ENCODE results near the gene CBY3. TPM values are rescaled to one million over a fixed set of nuclear protein-coding genes. Genes with fewer than 3 reads are reported as not detected.
"Not testable (repeated sequence)": the region's sequence is repeated elsewhere in the genome, so short reads cannot be mapped to it uniquely, and the experiment has no call there.

Gene CBY3
- total RNA-seq, 1 donor from 2014 or later = not detected

DNA sequence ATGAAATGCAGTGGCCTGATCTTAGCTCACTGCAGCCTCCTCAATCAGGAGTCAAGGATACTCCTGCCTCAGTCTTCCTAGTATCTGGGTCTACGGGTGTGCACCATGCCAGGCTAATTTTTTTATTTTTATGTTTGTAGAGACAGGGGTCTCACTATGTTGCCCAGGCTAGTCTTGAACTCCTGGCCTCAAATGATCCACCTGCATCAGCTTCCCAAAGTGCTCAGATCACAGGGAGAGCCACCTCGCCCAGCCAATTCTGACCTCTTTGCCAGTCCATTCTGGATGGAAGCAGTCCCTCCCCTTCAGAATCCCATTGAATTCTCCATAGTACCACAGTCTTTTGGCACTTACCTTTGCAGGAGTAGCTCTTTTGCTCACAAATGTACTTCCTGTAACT, 16.3 kb upstream of the CBY3 start:
- no peaks in the 10 kb centered on the region for H3K36me3 ChIP-seq
- H3K9me3 Mint-ChIP-seq = no peaks in the 10 kb centered on the region
- no peaks in the 10 kb centered on the region for H3K9me3 ChIP-seq (ENCODE audit: low read depth)
- H3K4me3 ChIP-seq = no peak overlapping the region
- no peak overlapping the region for H2AFZ ChIP-seq (replicated peaks)
- TF ChIP-seq EZH2phosphoT487 (IDR thresholded peaks at IDR 0.05) = no peak
- no peak for TF ChIP-seq EZH2 (IDR thresholded peaks at IDR 0.05)
- TF ChIP-seq, protein P1, sequence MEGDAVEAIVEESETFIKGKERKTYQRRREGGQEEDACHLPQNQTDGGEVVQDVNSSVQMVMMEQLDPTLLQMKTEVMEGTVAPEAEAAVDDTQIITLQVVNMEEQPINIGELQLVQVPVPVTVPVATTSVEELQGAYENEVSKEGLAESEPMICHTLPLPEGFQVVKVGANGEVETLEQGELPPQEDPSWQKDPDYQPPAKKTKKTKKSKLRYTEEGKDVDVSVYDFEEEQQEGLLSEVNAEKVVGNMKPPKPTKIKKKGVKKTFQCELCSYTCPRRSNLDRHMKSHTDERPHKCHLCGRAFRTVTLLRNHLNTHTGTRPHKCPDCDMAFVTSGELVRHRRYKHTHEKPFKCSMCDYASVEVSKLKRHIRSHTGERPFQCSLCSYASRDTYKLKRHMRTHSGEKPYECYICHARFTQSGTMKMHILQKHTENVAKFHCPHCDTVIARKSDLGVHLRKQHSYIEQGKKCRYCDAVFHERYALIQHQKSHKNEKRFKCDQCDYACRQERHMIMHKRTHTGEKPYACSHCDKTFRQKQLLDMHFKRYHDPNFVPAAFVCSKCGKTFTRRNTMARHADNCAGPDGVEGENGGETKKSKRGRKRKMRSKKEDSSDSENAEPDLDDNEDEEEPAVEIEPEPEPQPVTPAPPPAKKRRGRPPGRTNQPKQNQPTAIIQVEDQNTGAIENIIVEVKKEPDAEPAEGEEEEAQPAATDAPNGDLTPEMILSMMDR (IDR thresholded peaks at IDR 0.05) = no peak
- H3K27me3 Mint-ChIP-seq (ENCODE audit: insufficient read depth, low read depth) = peaks cover 6% of the 10 kb centered on the region
- H4K20me1 ChIP-seq (ENCODE audit: low read depth) = peaks cover 15% of the 10 kb centered on the region
- H3K4me3 Mint-ChIP-seq = peak overlapping the region; percentile 98
- H3K4me1 ChIP-seq = no peaks in the 10 kb centered on the region
- H3K36me3 Mint-ChIP-seq = peaks cover 12% of the 10 kb centered on the region
- H3K9ac ChIP-seq = no peak overlapping the region
- DNase-seq (ENCODE audit: low spot score) = no peak
- peaks cover 24% of the 10 kb centered on the region for H3K4me1 Mint-ChIP-seq
- H3K79me2 ChIP-seq (ENCODE audit: low read depth) = peaks cover 33% of the 10 kb centered on the region
- no peak overlapping the region for H3K27ac ChIP-seq
- no peak overlapping the region for H3K4me2 ChIP-seq
- H3K27me3 ChIP-seq = no peaks in the 10 kb centered on the region
- peaks cover 13% of the 10 kb centered on the region for H3F3A ChIP-seq (ENCODE audit: low read depth)
- no peak overlapping the region for H3K27ac Mint-ChIP-seq

DNA sequence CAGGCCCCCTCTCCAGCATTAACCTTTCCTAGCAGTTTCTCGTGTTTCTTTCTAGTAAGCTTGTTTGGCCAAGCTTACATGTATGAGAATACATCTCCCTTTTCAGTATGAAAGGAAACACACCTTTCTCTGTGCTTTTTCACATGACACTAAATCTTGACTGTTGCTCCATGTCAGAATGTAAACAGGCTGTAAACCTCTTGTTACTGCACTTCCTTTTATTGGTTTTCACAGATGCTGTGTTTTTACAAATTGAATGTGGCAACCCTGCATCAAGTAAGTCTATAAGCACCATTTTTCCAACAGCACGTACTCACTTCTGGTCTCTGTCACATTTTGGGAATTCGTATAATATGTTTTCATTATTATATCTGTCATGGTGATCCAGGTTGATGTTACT, 15.8 kb upstream of the CBY3 start:
- no peaks in the 10 kb centered on the region for H3K9me3 Mint-ChIP-seq
- no peak overlapping the region for H3K4me3 Mint-ChIP-seq
- H4K20me1 ChIP-seq (ENCODE audit: low read depth) = peaks cover 15% of the 10 kb centered on the region
- DNase-seq (ENCODE audit: low spot score) = no peak
- TF ChIP-seq, protein P1 (IDR thresholded peaks at IDR 0.05) = no peak
- TF ChIP-seq EZH2 (IDR thresholded peaks at IDR 0.05) (no peak), EZH2phosphoT487 (IDR thresholded peaks at IDR 0.05) (no peak)
- H3K27ac ChIP-seq = no peak overlapping the region
- no peak overlapping the region for H3K27ac Mint-ChIP-seq
- H3K4me2 ChIP-seq = no peak overlapping the region
- H3K36me3 ChIP-seq = no peaks in the 10 kb centered on the region
- H3K27me3 Mint-ChIP-seq (ENCODE audit: insufficient read depth, low read depth) = peaks cover 6% of the 10 kb centered on the region
- no peaks in the 10 kb centered on the region for H3K4me1 ChIP-seq
- no peak overlapping the region for H2AFZ ChIP-seq (replicated peaks)
- no peaks in the 10 kb centered on the region for H3K27me3 ChIP-seq
- H3K9me3 ChIP-seq (ENCODE audit: low read depth) = no peaks in the 10 kb centered on the region
- H3K36me3 Mint-ChIP-seq = peaks cover 10% of the 10 kb centered on the region
- H3K79me2 ChIP-seq (ENCODE audit: low read depth) = peaks cover 28% of the 10 kb centered on the region
- peaks cover 13% of the 10 kb centered on the region for H3F3A ChIP-seq (ENCODE audit: low read depth)
- no peak overlapping the region for H3K4me3 ChIP-seq
- H3K9ac ChIP-seq = no peak overlapping the region
- H3K4me1 Mint-ChIP-seq = peaks cover 24% of the 10 kb centered on the region

DNA sequence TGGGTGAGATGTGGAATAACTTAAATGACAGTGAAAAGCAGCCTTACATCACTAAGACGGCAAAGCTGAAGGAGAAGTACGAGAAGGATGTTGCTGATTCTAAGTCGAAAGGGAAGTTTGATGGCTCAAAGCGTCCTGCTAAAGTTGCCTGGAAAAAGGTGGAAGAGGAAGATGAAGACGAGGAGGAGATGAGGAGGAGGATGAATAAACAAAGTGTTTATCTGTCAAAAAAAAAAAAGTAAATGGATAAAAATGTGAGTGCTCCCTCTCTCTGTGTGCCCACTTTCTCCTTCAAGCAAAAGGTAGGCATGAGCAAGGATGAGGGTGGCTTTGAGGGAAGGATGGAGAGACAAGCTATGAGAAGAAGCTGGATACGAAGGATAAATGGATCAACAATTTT, 13.7 kb upstream of the CBY3 start:
- Mint-ChIP-seq H3K36me3 (peaks cover 3% of the 10 kb centered on the region), H3K4me3 (no peak overlapping the region), H3K9me3 (no peaks in the 10 kb centered on the region), H3K4me1 (peaks cover 14% of the 10 kb centered on the region), H3K27me3 (ENCODE audit: insufficient read depth, low read depth) (peaks cover 6% of the 10 kb centered on the region), H3K27ac (no peak overlapping the region)
- no peak overlapping the region for H3K4me2 ChIP-seq
- H3F3A ChIP-seq (ENCODE audit: low read depth) = peaks cover 13% of the 10 kb centered on the region
- peaks cover 4% of the 10 kb centered on the region for H4K20me1 ChIP-seq (ENCODE audit: low read depth)
- no peaks in the 10 kb centered on the region for H3K27me3 ChIP-seq
- H2AFZ ChIP-seq (replicated peaks) = no peak overlapping the region
- H3K9me3 ChIP-seq (ENCODE audit: low read depth) = no peaks in the 10 kb centered on the region
- no peak overlapping the region for H3K27ac ChIP-seq
- no peak overlapping the region for H3K9ac ChIP-seq
- TF ChIP-seq EZH2 (IDR thresholded peaks at IDR 0.05) (no peak), EZH2phosphoT487 (IDR thresholded peaks at IDR 0.05) (no peak)
- TF ChIP-seq, protein P1 (IDR thresholded peaks at IDR 0.05) = no peak
- no peaks in the 10 kb centered on the region for H3K4me1 ChIP-seq
- H3K4me3 ChIP-seq = no peak overlapping the region
- H3K36me3 ChIP-seq = no peaks in the 10 kb centered on the region
- DNase-seq (ENCODE audit: low spot score) = no peak
- peaks cover 8% of the 10 kb centered on the region for H3K79me2 ChIP-seq (ENCODE audit: low read depth)

DNA sequence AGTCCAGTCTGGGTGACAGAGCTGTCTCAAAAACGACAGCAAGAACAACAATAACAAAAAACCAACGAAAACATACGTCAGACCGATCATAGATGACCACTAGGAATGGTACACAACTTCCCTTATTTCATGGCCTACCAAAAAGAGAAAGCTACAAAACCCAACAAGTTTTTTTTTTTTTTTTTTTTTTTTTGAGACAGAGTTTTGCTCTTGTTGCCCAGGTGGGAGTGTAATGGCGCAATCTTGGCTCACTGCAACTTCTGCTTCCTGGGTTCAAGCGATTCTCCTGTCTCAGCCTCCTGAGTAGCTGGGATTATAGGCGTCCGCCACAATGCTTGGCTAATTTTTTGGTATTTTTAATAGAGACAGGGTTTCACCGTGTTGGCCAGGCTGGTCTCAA, 8.4 kb upstream of the CBY3 start:
- H3K9me3 Mint-ChIP-seq; H3K9me3 ChIP-seq (ENCODE audit: low read depth); H3K9ac ChIP-seq; H3F3A ChIP-seq (ENCODE audit: low read depth); H3K4me1 Mint-ChIP-seq; DNase-seq (ENCODE audit: low spot score); H3K4me2 ChIP-seq; H3K27me3 ChIP-seq; H3K27ac Mint-ChIP-seq; H3K36me3 Mint-ChIP-seq; H3K36me3 ChIP-seq; H3K4me3 Mint-ChIP-seq; H3K4me3 ChIP-seq; H3K27ac ChIP-seq; H3K27me3 Mint-ChIP-seq (ENCODE audit: insufficient read depth, low read depth); H3K79me2 ChIP-seq (ENCODE audit: low read depth); H3K4me1 ChIP-seq; H2AFZ ChIP-seq (replicated peaks); H4K20me1 ChIP-seq (ENCODE audit: low read depth): not testable (repeated sequence)
